HL-60 (cell line): ENCODE results near the gene VASN.

Experiments
- CTCF ChIP-seq: IDR thresholded peaks from one replicate; pipeline ENCODE4 v1.5.1; 2011; ENCODE audit warnings: low read length, control low read depth, inconsistent platforms; ENCODE audit not compliant: insufficient read depth
- GABPA ChIP-seq: IDR thresholded peaks from 2 replicates; pipeline ENCODE4 v1.6.1; 2012; ENCODE audit warnings: low read depth
- POLR2AphosphoS5 ChIP-seq: IDR thresholded peaks from 2 replicates; pipeline ENCODE4 v1.6.1; 2012; ENCODE audit warnings: low read depth
- REST ChIP-seq: IDR thresholded peaks from 2 replicates; pipeline ENCODE4 v1.6.1; 2012; ENCODE audit warnings: low read depth; ENCODE audit not compliant: insufficient replicate concordance
- SPI1 ChIP-seq: IDR thresholded peaks from 2 replicates; pipeline ENCODE4 v1.6.1; 2012; ENCODE audit warnings: low read depth, mild to moderate bottlenecking, borderline replicate concordance

- TF ChIP-seq CTCF (no peak), POLR2AphosphoS5 (no peak), REST (no peak), GABPA (no peak), SPI1 (no peak)
Measured at GRCh38 chr16:4391631-4392381, 20.2 kb downstream of the VASN start.
